Endodermal cell (in vitro differentiated cells): ENCODE data around the gene KCNK4. TPM values are rescaled to one million over a fixed set of nuclear protein-coding genes. Genes with fewer than 3 reads are reported as not detected.
"Not testable (repeated sequence)": the region's sequence is repeated elsewhere in the genome, so short reads cannot be mapped to it uniquely, and the experiment has no call there.

ENCODE experiments used
- DNase-seq: peaks from one replicate; pipeline ENCODE4 v3.0.0-alpha.2; 2017
- H3K27ac ChIP-seq: 2 replicates; pipeline ENCODE4 v1.5.1; 2013; ENCODE audit warnings: mild to moderate bottlenecking, low read depth, low read length, moderate library complexity
- H3K27me3 ChIP-seq: 2 replicates; pipeline ENCODE4 v1.6.1; 2013; ENCODE audit warnings: mild to moderate bottlenecking, low read length, moderate library complexity; ENCODE audit not compliant: insufficient read depth, control insufficient read depth, poor library complexity, severe bottlenecking
- H3K36me3 ChIP-seq: 2 replicates; pipeline ENCODE4 v1.7.0; 2013; ENCODE audit warnings: mild to moderate bottlenecking, low read length, moderate library complexity; ENCODE audit not compliant: control insufficient read depth, insufficient read depth
- H3K4me1 ChIP-seq: one replicate; pipeline ENCODE4 v1.7.0; 2013; ENCODE audit warnings: low read length; ENCODE audit not compliant: control insufficient read depth, insufficient read depth
- H3K4me3 ChIP-seq: 2 replicates; pipeline ENCODE4 v1.5.1; 2013; ENCODE audit warnings: mild to moderate bottlenecking, low read length, moderate library complexity
- H3K9ac ChIP-seq: 2 replicates; pipeline ENCODE4 v1.6.1; 2013; ENCODE audit warnings: mild to moderate bottlenecking, low read length, moderate library complexity; ENCODE audit not compliant: poor library complexity, severe bottlenecking; ENCODE audit errors: extremely low read depth
- H3K9me3 ChIP-seq: 2 replicates; pipeline ENCODE4 v1.6.1; 2013; ENCODE audit warnings: mild to moderate bottlenecking, low read length, moderate library complexity; ENCODE audit not compliant: control insufficient read depth
- H3K27ac Mint-ChIP-seq: 2 replicates; pipeline ENCODE4 v1.8.0; 2020; ENCODE audit warnings: mixed read lengths
- H3K27me3 Mint-ChIP-seq: 2 replicates; pipeline ENCODE4 v1.8.0; 2021; ENCODE audit warnings: mild to moderate bottlenecking, mixed read lengths; ENCODE audit not compliant: insufficient read depth
- H3K36me3 Mint-ChIP-seq: 2 replicates; pipeline ENCODE4 v1.8.0; 2020; ENCODE audit warnings: low read depth, mixed read lengths
- H3K4me1 Mint-ChIP-seq: 2 replicates; pipeline ENCODE4 v1.8.0; 2020; ENCODE audit warnings: mixed read lengths
- H3K4me3 Mint-ChIP-seq: 2 replicates; pipeline ENCODE4 v1.8.0; 2020; ENCODE audit warnings: mild to moderate bottlenecking, moderate library complexity, mixed read lengths
- H3K9me3 Mint-ChIP-seq: 2 replicates; pipeline ENCODE4 v1.8.0; 2020; ENCODE audit warnings: mild to moderate bottlenecking, mixed read lengths
- WGBS, 2 experiments: methylation state at CpG; one replicate each; pipeline versions ENCODE4 v1.1.5 to v1.1.7; 2013; ENCODE audit warnings: missing lambda C conversion rate in 2 of 2, mixed read lengths in 1 of 2; ENCODE audit not compliant: insufficient coverage in 1 of 2, insufficient read length in 1 of 2; 5-methylcytosine and 5-hydroxymethylcytosine counted together
- total RNA-seq, 2 donors: library from RNA; stranded (reverse); fragmentation: NEBNext Ultra II Directional in 1 of 2; extraction: Animal tissue kit (Norgen Biotek cat#: 25700) in 1 of 2; gene quantifications; 2 replicates in 1 of 2; 3 replicates in 1 of 2; pipeline ENCODE4 v1.2.1, GENCODE V29; 2021
- TF ChIP-seq, protein P1 (sequence below): fragments of 200-600 bp; sonication (generic); conservative IDR thresholded peaks from 2 replicates; pipeline ENCODE4 v1.5.0; 2021; ENCODE audit warnings: antibody characterized with exemption, mild to moderate bottlenecking

KCNK4 gene
- total RNA-seq, 2 donors from 2014 or later: not detected

DNA sequence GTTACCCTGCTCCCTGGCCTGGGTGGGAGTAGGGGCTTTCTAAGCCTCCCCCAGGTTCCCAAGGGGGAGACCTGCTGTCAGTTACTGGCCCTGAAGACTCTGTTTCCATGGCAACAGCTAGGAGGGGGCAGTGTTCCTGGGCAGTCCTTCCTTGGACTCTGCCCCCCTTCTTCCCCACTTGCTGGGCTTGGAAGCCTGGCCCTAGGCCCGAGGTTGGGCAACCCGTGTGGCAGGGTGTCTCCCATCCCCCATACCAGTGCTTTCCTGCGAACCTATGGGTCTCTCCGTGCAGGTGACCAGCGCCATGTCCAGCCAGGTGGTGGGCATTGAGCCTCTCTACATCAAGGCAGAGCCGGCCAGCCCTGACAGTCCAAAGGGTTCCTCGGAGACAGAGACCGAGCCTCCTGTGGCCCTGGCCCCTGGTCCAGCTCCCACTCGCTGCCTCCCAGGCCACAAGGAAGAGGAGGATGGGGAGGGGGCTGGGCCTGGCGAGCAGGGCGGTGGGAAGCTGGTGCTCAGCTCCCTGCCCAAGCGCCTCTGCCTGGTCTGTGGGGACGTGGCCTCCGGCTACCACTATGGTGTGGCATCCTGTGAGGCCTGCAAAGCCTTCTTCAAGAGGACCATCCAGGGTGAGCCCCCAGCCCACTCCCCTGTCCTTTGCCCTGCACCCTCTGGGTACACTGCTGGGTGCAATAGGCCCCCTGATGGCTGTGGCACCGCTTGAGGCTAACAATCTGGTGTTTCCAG is 15.9 kb downstream of the KCNK4 start:
- 81 to 89% methylated on average over 3 to 15 of the region's 15 CpGs for WGBS, 2 experiments
- TF ChIP-seq, protein P1, sequence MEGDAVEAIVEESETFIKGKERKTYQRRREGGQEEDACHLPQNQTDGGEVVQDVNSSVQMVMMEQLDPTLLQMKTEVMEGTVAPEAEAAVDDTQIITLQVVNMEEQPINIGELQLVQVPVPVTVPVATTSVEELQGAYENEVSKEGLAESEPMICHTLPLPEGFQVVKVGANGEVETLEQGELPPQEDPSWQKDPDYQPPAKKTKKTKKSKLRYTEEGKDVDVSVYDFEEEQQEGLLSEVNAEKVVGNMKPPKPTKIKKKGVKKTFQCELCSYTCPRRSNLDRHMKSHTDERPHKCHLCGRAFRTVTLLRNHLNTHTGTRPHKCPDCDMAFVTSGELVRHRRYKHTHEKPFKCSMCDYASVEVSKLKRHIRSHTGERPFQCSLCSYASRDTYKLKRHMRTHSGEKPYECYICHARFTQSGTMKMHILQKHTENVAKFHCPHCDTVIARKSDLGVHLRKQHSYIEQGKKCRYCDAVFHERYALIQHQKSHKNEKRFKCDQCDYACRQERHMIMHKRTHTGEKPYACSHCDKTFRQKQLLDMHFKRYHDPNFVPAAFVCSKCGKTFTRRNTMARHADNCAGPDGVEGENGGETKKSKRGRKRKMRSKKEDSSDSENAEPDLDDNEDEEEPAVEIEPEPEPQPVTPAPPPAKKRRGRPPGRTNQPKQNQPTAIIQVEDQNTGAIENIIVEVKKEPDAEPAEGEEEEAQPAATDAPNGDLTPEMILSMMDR: no peak
- Mint-ChIP-seq H3K4me3 (peak overlapping the region; percentile 90), H3K4me1 (peaks cover 8% of the 10 kb centered on the region), H3K36me3 (peaks cover 17% of the 10 kb centered on the region), H3K9me3 (no peaks in the 10 kb centered on the region), H3K27ac (no peak overlapping the region), H3K27me3 (peaks cover 6% of the 10 kb centered on the region)
- H3K4me3 ChIP-seq: peak overlapping the region; percentile 95
- no peak overlapping the region for H3K27ac ChIP-seq
- peaks cover 6% of the 10 kb centered on the region for H3K27me3 ChIP-seq
- H3K9ac ChIP-seq: peak overlapping the region; percentile 54
- DNase-seq: peak; percentile 52
- H3K9me3 ChIP-seq: no peaks in the 10 kb centered on the region
- peaks cover 9% of the 10 kb centered on the region for H3K36me3 ChIP-seq
- no peaks in the 10 kb centered on the region for H3K4me1 ChIP-seq

DNA sequence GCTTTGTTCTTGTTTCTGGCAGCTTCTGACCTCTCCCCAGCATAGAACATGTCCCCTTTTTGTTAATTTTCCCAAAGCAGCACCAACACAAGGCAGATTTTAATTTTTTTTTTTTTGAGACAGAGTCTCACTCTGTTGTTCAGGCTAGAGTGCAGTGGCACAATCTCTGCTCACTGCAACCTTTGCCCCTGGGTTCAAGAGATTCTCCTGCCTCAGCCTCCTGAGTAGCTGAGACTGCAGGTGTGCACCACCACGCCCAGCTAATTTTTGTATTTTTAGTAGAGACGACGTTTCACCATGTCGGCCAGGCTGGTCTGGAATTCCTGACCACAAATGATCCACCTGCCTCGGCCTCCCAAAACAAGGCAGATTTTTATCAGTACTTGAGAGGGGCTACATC is 16.7 kb downstream of the KCNK4 start:
- not testable (repeated sequence) for DNase-seq, H3K36me3 ChIP-seq
- peaks cover 21% of the 10 kb centered on the region for H3K36me3 Mint-ChIP-seq

DNA sequence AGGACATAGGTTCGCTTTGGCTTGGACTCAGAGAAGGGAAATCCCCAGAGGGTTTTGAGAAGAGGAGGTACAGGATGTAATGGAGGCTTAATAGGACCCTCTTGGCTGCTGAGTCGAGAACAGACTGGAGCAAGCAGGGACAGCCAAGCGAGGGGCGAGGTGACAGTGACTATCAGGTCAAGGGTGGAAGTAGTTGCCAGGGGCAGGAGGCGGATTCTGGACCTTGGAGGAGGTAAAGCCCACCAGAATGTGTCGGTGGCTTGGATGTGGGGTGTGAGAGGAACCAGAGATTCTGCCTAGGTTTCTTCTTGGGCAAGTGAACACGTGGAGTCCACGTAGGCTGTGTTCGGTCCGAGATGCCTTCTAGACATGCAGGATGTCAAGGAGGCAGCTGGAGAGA is 21.8 kb downstream of the KCNK4 start:
- H3K4me1 ChIP-seq: no peaks in the 10 kb centered on the region
- Mint-ChIP-seq H3K27me3 (no peaks in the 10 kb centered on the region), H3K9me3 (no peaks in the 10 kb centered on the region), H3K36me3 (peaks cover 36% of the 10 kb centered on the region), H3K27ac (peak overlapping the region; percentile 37), H3K4me3 (no peak overlapping the region), H3K4me1 (peaks cover 6% of the 10 kb centered on the region)
- H3K36me3 ChIP-seq: peaks cover 28% of the 10 kb centered on the region
- WGBS, 2 experiments: 94 to 97% methylated on average over 10 of the region's 10 CpGs
- no peaks in the 10 kb centered on the region for H3K27me3 ChIP-seq
- H3K27ac ChIP-seq: no peak overlapping the region
- no peak for DNase-seq
- H3K9ac ChIP-seq: no peak overlapping the region
- TF ChIP-seq, protein P1: no peak
- no peaks in the 10 kb centered on the region for H3K9me3 ChIP-seq
- H3K4me3 ChIP-seq: no peak overlapping the region

More for the DNA sequence above, 16.7 kb downstream of the KCNK4 start:
- H3K27me3 Mint-ChIP-seq, H3K9ac ChIP-seq, H3K27me3 ChIP-seq, H3K27ac ChIP-seq, H3K4me3 ChIP-seq, H3K9me3 ChIP-seq, H3K4me1 ChIP-seq, H3K4me1 Mint-ChIP-seq, H3K9me3 Mint-ChIP-seq: not testable (repeated sequence)
- H3K27ac Mint-ChIP-seq: peak overlapping the region; percentile 44
- 97% methylated on average over 4 to 5 of the region's 5 CpGs for WGBS, 2 experiments
- peak overlapping the region; percentile 90 for H3K4me3 Mint-ChIP-seq
